Transverse colon (tissue), 4 donors: ENCODE measurements around the gene MSMB. TPM values are rescaled to one million over a fixed set of nuclear protein-coding genes. Genes with fewer than 3 reads are reported as not detected.
"Not testable (repeated sequence)": the region's sequence is repeated elsewhere in the genome, so short reads cannot be mapped to it uniquely, and the experiment has no call there.

ENCODE experiments used
- DNase-seq: peaks from one replicate; pipeline ENCODE4 v3.0.0-alpha.2; 2019
- H3K27ac ChIP-seq, 4 donors: fragments of 200-600 bp; sonication (generic); 2 replicates each; pipeline ENCODE4 v1.5.1; 2016 to 2018; ENCODE audit warnings: inconsistent platforms in 4 of 4
- H3K27me3 ChIP-seq: fragments of 200-600 bp; sonication (generic); 2 replicates; pipeline ENCODE4 v1.5.1; 2017; ENCODE audit warnings: inconsistent platforms
- H3K36me3 ChIP-seq, 4 donors: fragments of 200-600 bp; sonication (generic); 2 replicates each; pipeline ENCODE4 v1.5.1; 2017 to 2019; ENCODE audit warnings: inconsistent platforms in 4 of 4
- H3K4me1 ChIP-seq, 4 donors: fragments of 200-600 bp; sonication (generic); 2 replicates each; pipeline ENCODE4 v1.5.1; 2017 to 2020; ENCODE audit warnings: inconsistent platforms in 4 of 4
- H3K4me3 ChIP-seq, 4 donors: fragments of 200-600 bp; sonication (generic); 1 replicate in 1 of 4; 2 replicates in 3 of 4; pipeline versions ENCODE4 v1.5.1 to v1.6.1; 2017 to 2019; ENCODE audit warnings: inconsistent platforms in 4 of 4
- H3K9me3 ChIP-seq, 2 donors: fragments of 200-600 bp; sonication (generic); 2 replicates each; pipeline ENCODE4 v1.5.1; 2017 to 2019; ENCODE audit warnings: inconsistent platforms in 2 of 2
- CTCF ChIP-seq, 5 experiments: fragments of 200-600 bp in 3 of 5; fragments of 450-650 bp in 2 of 5; sonication (generic) in 3 of 5; IDR thresholded peaks; 1 replicate in 2 of 5; 2 replicates in 3 of 5; pipeline ENCODE4 v1.5.1; 2016 to 2017; ENCODE audit warnings: antibody characterized with exemption in 5 of 5, inconsistent platforms in 3 of 5, mild to moderate bottlenecking in 2 of 5, moderate library complexity in 1 of 5
- EP300 ChIP-seq: sonication (generic); formaldehyde crosslinking; IDR thresholded peaks from one replicate; pipeline ENCODE4 v1.6.1; 2017; ENCODE audit warnings: antibody characterized with exemption, low read depth
- POLR2A ChIP-seq: fragments of 450-650 bp; IDR thresholded peaks from one replicate; pipeline ENCODE4 v1.6.1; 2016; ENCODE audit warnings: antibody characterized with exemption, mild to moderate bottlenecking, moderate library complexity
- POLR2AphosphoS5 ChIP-seq, 3 donors: sonication (generic); formaldehyde crosslinking; IDR thresholded peaks; one replicate each; pipeline ENCODE4 v1.6.1; 2016; ENCODE audit warnings: antibody characterized with exemption in 3 of 3
- WGBS, 2 donors: methylation state at CpG; one replicate each; pipeline ENCODE4 v1.1.5; 2018; ENCODE audit warnings: low coverage in 1 of 2; 5-methylcytosine and 5-hydroxymethylcytosine counted together
- in situ Hi-C, 4 donors: fragments of 200-750 bp; cut with MboI; loops; one replicate each; pipeline versions ENCODE4 v1.15.0 to v1.15.1; 2017; ENCODE audit warnings: low sequenced_read_pairs in 3 of 4, low pct_ligation_motif_present in 1 of 4, low pct_unique_long_range_greater_than_20kb in 1 of 4
- intact Hi-C: fragments of 100-400 bp; cut with DNase I; formaldehyde crosslinking; loops from one replicate; pipeline ENCODE4 v1.15.1; 2023; ENCODE audit warnings: low total_unique reads
- total RNA-seq, 4 donors: library from RNA; depleted of rRNA; stranded (reverse); fragments of >200 nt; gene quantifications; one replicate each; pipeline ENCODE4 v1.1.0, GENCODE V29; 2016

The MSMB gene
- total RNA-seq, 4 donors from 2014 or later: not detected

GRCh38 chr10:46068117-46068516 lies 22.0 kb upstream of the MSMB start:
- Histone ChIP-seq H3K36me3 (no peaks in the 10 kb centered on the region), H3K4me1 (no peaks in the 10 kb centered on the region), H3K9me3 (no peaks in the 10 kb centered on the region), H3K27me3 (no peaks in the 10 kb centered on the region), H3K4me3 (no peak overlapping the region), H3K27ac (no peak overlapping the region)
- intact Hi-C loops: no loop called here
- in situ Hi-C loops: no loop called here
- DNase-seq: no peak
- 40 to 83% methylated on average over 1 of the region's 1 CpG for WGBS, 2 donors
- no peak for TF ChIP-seq POLR2AphosphoS5 (IDR thresholded peaks at IDR 0.05)
- TF ChIP-seq EP300: no peak
- TF ChIP-seq CTCF (IDR thresholded peaks at IDR 0.05): no peak
- TF ChIP-seq POLR2A: no peak

- H3K27me3 ChIP-seq: no peaks in the 10 kb centered on the region
- no peaks in the 10 kb centered on the region for H3K9me3 ChIP-seq
- intact Hi-C loops: no loop called here
- H3K36me3 ChIP-seq: no peaks in the 10 kb centered on the region
- in situ Hi-C loops: no loop called here
- H3K4me3 ChIP-seq: no peak overlapping the region
- DNase-seq: no peak
- H3K27ac ChIP-seq: no peak overlapping the region
- TF ChIP-seq EP300 (no peak), POLR2A (no peak), POLR2AphosphoS5 (IDR thresholded peaks at IDR 0.05) (no peak), CTCF (IDR thresholded peaks at IDR 0.05) (no peak)
- H3K4me1 ChIP-seq: no peaks in the 10 kb centered on the region
- WGBS, 2 donors: 85% methylated on average over 1 of the region's 1 CpG; no CpG with 5 or more reads in 1 of the 2 donors
Measured at GRCh38 chr10:46064269-46064817, 18.3 kb upstream of the MSMB start.

GRCh38 chr10:46062723-46063428 lies 16.8 kb upstream of the MSMB start:
- in situ Hi-C loops (no loop called here), intact Hi-C loops (no loop called here)
- H3K27ac ChIP-seq: no peak overlapping the region
- no peaks in the 10 kb centered on the region for H3K36me3 ChIP-seq
- no peak for DNase-seq
- no peak overlapping the region for H3K4me3 ChIP-seq
- H3K4me1 ChIP-seq: no peaks in the 10 kb centered on the region
- TF ChIP-seq CTCF (IDR thresholded peaks at IDR 0.05) (no peak), POLR2A (no peak), POLR2AphosphoS5 (IDR thresholded peaks at IDR 0.05) (no peak), EP300 (no peak)
- 87 to 98% methylated on average over 7 to 14 of the region's 14 CpGs for WGBS, 2 donors
- no peaks in the 10 kb centered on the region for H3K27me3 ChIP-seq
- H3K9me3 ChIP-seq: no peaks in the 10 kb centered on the region

- no peaks in the 10 kb centered on the region for H3K4me1 ChIP-seq
- 73% methylated on average over 3 of the region's 3 CpGs; no CpG with 5 or more reads in 1 of the 2 donors for WGBS, 2 donors
- in situ Hi-C loops: no loop called here
- no peak for TF ChIP-seq EP300
- TF ChIP-seq POLR2A: no peak
- no peaks in the 10 kb centered on the region for H3K27me3 ChIP-seq
- no peaks in the 10 kb centered on the region for H3K9me3 ChIP-seq
- intact Hi-C loops: no loop called here
- DNase-seq: no peak
- no peaks in the 10 kb centered on the region for H3K36me3 ChIP-seq
- no peak overlapping the region for H3K27ac ChIP-seq
- H3K4me3 ChIP-seq: no peak overlapping the region
Measured at GRCh38 chr10:46060706-46061105, 14.6 kb upstream of the MSMB start.

GRCh38 chr10:46057927-46058326 lies 11.9 kb upstream of the MSMB start:
- H3K4me1 ChIP-seq, H3K4me3 ChIP-seq, H3K36me3 ChIP-seq, intact Hi-C loops, in situ Hi-C loops, H3K9me3 ChIP-seq, DNase-seq, H3K27me3 ChIP-seq, H3K27ac ChIP-seq: not testable (repeated sequence)
- 90 to 97% methylated on average over 5 of the region's 5 CpGs for WGBS, 2 donors
